OCI-LY7 (cell line): ENCODE measurements around the gene GRB10. TPM values are rescaled to one million over a fixed set of nuclear protein-coding genes. Genes with fewer than 3 reads are reported as not detected.

Experiments
- BruUV-seq: library from RNA; stranded (reverse); fragments of 400-500 nt; replicated peaks from 2 replicates; lab custom pipeline; 2021; lab: Mats Ljungman, UMichigan
- CTCF ChIA-PET: fragments of 300-600 bp; sonication (Branson Sonifier 250); formaldehyde crosslinking; loops from one replicate; lab custom pipeline; 2022; ENCODE audit warnings: antibody characterized with exemption; ENCODE audit not compliant: unreplicated experiment; lab: Charles Lee
- POLR2A ChIA-PET: fragments of 300-600 bp; sonication (Branson Sonifier 250); formaldehyde crosslinking; loops from one replicate; lab custom pipeline; 2022; ENCODE audit warnings: antibody characterized with exemption; lab: Charles Lee
- DNase-seq: peaks from one replicate; pipeline ENCODE4 v3.0.0-alpha.2; 2015; ENCODE audit warnings: low spot score
- H2AFZ ChIP-seq: fragments of 200-600 bp; sonication (generic), shearing (Covaris generic); 2 replicates; pipeline ENCODE4 v1.6.1; 2014; ENCODE audit warnings: mild to moderate bottlenecking, antibody characterized with exemption, low read length, moderate library complexity
- H3K27ac ChIP-seq: fragments of 200-600 bp; sonication (generic); 2 replicates; pipeline ENCODE4 v1.5.1; 2014; ENCODE audit warnings: mixed run types, low read depth, mild to moderate bottlenecking, moderate library complexity, low read length, inconsistent platforms; ENCODE audit not compliant: poor library complexity, severe bottlenecking
- H3K36me3 ChIP-seq: fragments of 200-600 bp; sonication (generic); 2 replicates; pipeline ENCODE4 v1.6.1; 2014; ENCODE audit warnings: mild to moderate bottlenecking, antibody characterized with exemption, low read length, moderate library complexity, mixed read lengths; ENCODE audit not compliant: insufficient read depth
- H3K4me1 ChIP-seq: fragments of 200-600 bp; sonication (generic); 2 replicates; pipeline ENCODE4 v1.5.1; 2014; ENCODE audit warnings: mild to moderate bottlenecking, low read length; ENCODE audit not compliant: insufficient read depth, poor library complexity, severe bottlenecking
- H3K4me2 ChIP-seq: fragments of 200-600 bp; sonication (generic); 2 replicates; pipeline ENCODE4 v1.6.1; 2014; ENCODE audit warnings: mild to moderate bottlenecking, low read length
- H3K4me3 ChIP-seq: fragments of 200-600 bp; sonication (generic); 2 replicates; pipeline ENCODE4 v1.5.1; 2014; ENCODE audit warnings: mild to moderate bottlenecking, low read depth, low read length; ENCODE audit not compliant: poor library complexity, severe bottlenecking
- H3K79me2 ChIP-seq: fragments of 200-600 bp; sonication (generic); 2 replicates; pipeline ENCODE4 v1.6.1; 2016; ENCODE audit warnings: low read depth, mild to moderate bottlenecking, low read length, moderate library complexity, mixed read lengths; ENCODE audit not compliant: insufficient read depth
- H3K9me2 ChIP-seq: fragments of 200-600 bp; sonication (generic); 2 replicates; pipeline ENCODE4 v1.6.1; 2016; ENCODE audit warnings: mild to moderate bottlenecking, low read length, mixed read lengths; ENCODE audit not compliant: insufficient read depth
- H3K9me3 ChIP-seq: fragments of 200-600 bp; sonication (generic); 2 replicates; pipeline ENCODE4 v1.6.1; 2014; ENCODE audit warnings: mild to moderate bottlenecking, mixed run types, low read length, mixed read lengths
- H4K20me1 ChIP-seq: fragments of 200-600 bp; sonication (generic); 2 replicates; pipeline ENCODE4 v1.6.1; 2014; ENCODE audit warnings: mild to moderate bottlenecking, antibody characterized with exemption, low read length, moderate library complexity, mixed read lengths; ENCODE audit not compliant: insufficient read depth
- CTCF ChIP-seq: fragments of 200-600 bp; sonication (generic); conservative IDR thresholded peaks from 2 replicates; pipeline ENCODE4 v1.5.1; 2014; ENCODE audit warnings: mild to moderate bottlenecking, antibody characterized with exemption, low read length, moderate library complexity, mixed read lengths
- EZH2phosphoT487 ChIP-seq: fragments of 200-600 bp; sonication (generic); IDR thresholded peaks from 2 replicates; pipeline ENCODE4 v1.6.1; 2018; ENCODE audit warnings: low read depth, borderline replicate concordance, mild to moderate bottlenecking, mixed run types, antibody characterized with exemption, low read length, moderate library complexity, mixed read lengths
- intact Hi-C: fragments of 100-400 bp; cut with micrococcal nuclease; formaldehyde crosslinking; loops from one replicate; pipeline ENCODE4 v1.10.0; 2022; ENCODE audit not compliant: unreplicated experiment
- total RNA-seq, 2 experiments: library from RNA; depleted of rRNA in 1 of 2; stranded (reverse); fragments of >200 nt in 1 of 2; shearing (Covaris generic) in 1 of 2; gene quantifications; 2 replicates each; pipeline ENCODE4 v1.2.3, GENCODE V29; 2014 to 2022

Gene GRB10
- total RNA-seq, 2 experiments from 2014 or later, result not detected

GRCh38 chr7:50678586-50678985 is 104.1 kb downstream of the GRB10 start:
- H3K4me2 ChIP-seq, result no peak overlapping the region
- no peaks in the 10 kb centered on the region for H3K4me1 ChIP-seq
- H3K4me3 ChIP-seq, result no peak overlapping the region
- TF ChIP-seq CTCF (no peak), EZH2phosphoT487 (no peak)
- intact Hi-C loops, result loop anchor here (2.0 to 5.0 kb wide), 3 partner anchors 210 to 586 kb away; partner anchors contain the start of gene ZPBP
- H3K27ac ChIP-seq, result no peak overlapping the region
- ChIA-PET CTCF (no interaction called here), POLR2A (no interaction called here)
- H3K9me3 ChIP-seq, result no peaks in the 10 kb centered on the region
- H3K9me2 ChIP-seq, result no peaks in the 10 kb centered on the region
- H3K79me2 ChIP-seq, result no peaks in the 10 kb centered on the region
- no peaks in the 10 kb centered on the region for H3K36me3 ChIP-seq
- no peak overlapping the region for H2AFZ ChIP-seq
- DNase-seq, result no peak
- H4K20me1 ChIP-seq, result no peaks in the 10 kb centered on the region
- no TSS peak for BruUV-seq

- ChIA-PET CTCF (no interaction called here), POLR2A (no interaction called here)
- Histone ChIP-seq H3K4me3 (no peak overlapping the region), H3K4me1 (no peaks in the 10 kb centered on the region), H2AFZ (no peak overlapping the region), H3K9me3 (no peaks in the 10 kb centered on the region), H3K27ac (no peak overlapping the region), H3K9me2 (no peaks in the 10 kb centered on the region), H3K79me2 (no peaks in the 10 kb centered on the region), H4K20me1 (no peaks in the 10 kb centered on the region), H3K36me3 (no peaks in the 10 kb centered on the region), H3K4me2 (no peak overlapping the region)
- no peak for DNase-seq
- intact Hi-C loops, result loop anchor here (5.0 kb wide), 1 partner anchor 470 kb away; no protein-coding TSS in a partner anchor
- no TSS peak for BruUV-seq
- TF ChIP-seq EZH2phosphoT487 (no peak), CTCF (no peak)
Measured at GRCh38 chr7:50677638-50677996, 105.1 kb downstream of the GRB10 start.

- Histone ChIP-seq H3K9me3 (no peaks in the 10 kb centered on the region), H3K79me2 (no peaks in the 10 kb centered on the region), H3K36me3 (no peaks in the 10 kb centered on the region), H3K4me1 (no peaks in the 10 kb centered on the region), H4K20me1 (no peaks in the 10 kb centered on the region), H2AFZ (no peak overlapping the region), H3K4me3 (no peak overlapping the region), H3K27ac (no peak overlapping the region), H3K9me2 (no peaks in the 10 kb centered on the region), H3K4me2 (no peak overlapping the region)
- no peak for DNase-seq
- CTCF ChIA-PET, result no interaction called here
- POLR2A ChIA-PET, result no interaction called here
- intact Hi-C loops, result loop anchor here (5.0 kb wide), 1 partner anchor 470 kb away; no protein-coding TSS in a partner anchor
- no TSS peak for BruUV-seq
- TF ChIP-seq EZH2phosphoT487 (no peak), CTCF (no peak)
Measured at GRCh38 chr7:50676740-50677637, 105.7 kb downstream of the GRB10 start.
